K562 (cell line): Measurements from ENCODE around the gene ERAS. TPM values are rescaled to one million over a fixed set of nuclear protein-coding genes. Genes with fewer than 3 reads are reported as not detected.

Experiments
- ATF7 ChIP-seq: fragments of 450-650 bp; IDR thresholded peaks from 2 replicates; pipeline ENCODE4 v1.7.1; 2014; ENCODE audit warnings: mild to moderate bottlenecking, moderate library complexity
- CREBBP ChIP-seq: IDR thresholded peaks from one replicate; pipeline ENCODE4 v1.6.1; 2012; ENCODE audit warnings: low read depth, mild to moderate bottlenecking, control low read depth, inconsistent platforms, low read length
- CTCF ChIP-seq, 3 experiments: IDR thresholded peaks in 2 of 3; conservative IDR thresholded peaks in 1 of 3; 2 replicates each; pipeline ENCODE4 v1.5.1; 2011 to 2012; ENCODE audit warnings: low read length in 3 of 3, mild to moderate bottlenecking in 3 of 3, control low read depth in 2 of 3, improper control_type of control experiment in 1 of 3, inconsistent platforms in 1 of 3, low read depth in 1 of 3, mixed read lengths in 1 of 3, moderate library complexity in 1 of 3; ENCODE audit not compliant: insufficient read depth in 2 of 3
- ERF ChIP-seq: fragments of 450-650 bp; formaldehyde crosslinking; IDR thresholded peaks from 2 replicates; pipeline ENCODE4 v1.4.0; 2020; ENCODE audit warnings: mild to moderate bottlenecking, mixed read lengths
- FOXA1 ChIP-seq: fragments of 450-650 bp; IDR thresholded peaks from 2 replicates; pipeline ENCODE4 v1.6.1; 2016; ENCODE audit warnings: mild to moderate bottlenecking, borderline replicate concordance
- ILF3 ChIP-seq: fragments of 450-650 bp; IDR thresholded peaks from 2 replicates; pipeline ENCODE4 v1.6.1; 2018; ENCODE audit warnings: antibody characterized with exemption, mild to moderate bottlenecking, moderate library complexity, borderline replicate concordance
- KAT7 ChIP-seq: sonication (generic); formaldehyde crosslinking; IDR thresholded peaks from 2 replicates; pipeline ENCODE4 v1.8.0; 2022; ENCODE audit warnings: missing genetic modification reagents, mild to moderate bottlenecking, borderline replicate concordance
- LCOR ChIP-seq: sonication (generic); formaldehyde crosslinking; IDR thresholded peaks from 2 replicates; pipeline ENCODE4 v1.8.0; 2022; ENCODE audit warnings: mild to moderate bottlenecking, missing genetic modification reagents
- NCOA1 ChIP-seq: fragments of 450-650 bp; IDR thresholded peaks from 2 replicates; pipeline ENCODE4 v1.6.1; 2016; ENCODE audit warnings: low read depth
- PHB2 ChIP-seq: fragments of 450-650 bp; IDR thresholded peaks from 2 replicates; pipeline ENCODE4 v1.6.1; 2017; ENCODE audit warnings: low read depth
- RFX7 ChIP-seq: fragments of 250-450 bp; sonication (Bioruptor Pico); IDR thresholded peaks from 2 replicates; pipeline ENCODE4 v1.5.1; 2021; ENCODE audit warnings: mild to moderate bottlenecking
- RREB1 ChIP-seq: fragments of 250-450 bp; sonication (Bioruptor Pico); IDR thresholded peaks from 2 replicates; pipeline ENCODE4 v1.4.0; 2020
- SRSF7 ChIP-seq: fragments of 200-400 bp; formaldehyde crosslinking; optimal IDR thresholded peaks from 2 replicates; pipeline ENCODE3; 2017; ENCODE audit warnings: mild to moderate bottlenecking, low read depth, low read length
- TCF7L2 ChIP-seq: fragments of 150-350 bp; IDR thresholded peaks from 2 replicates; pipeline ENCODE4 v1.6.1; 2016; ENCODE audit warnings: low read depth, mild to moderate bottlenecking, low read length, moderate library complexity
- TOE1 ChIP-seq, 2 experiments: fragments of 450-650 bp in 1 of 2; sonication (generic) in 1 of 2; formaldehyde crosslinking in 1 of 2; IDR thresholded peaks; 2 replicates each; pipeline versions ENCODE4 v1.7.1 to v1.8.0; 2016 to 2022; ENCODE audit warnings: borderline replicate concordance in 2 of 2, mild to moderate bottlenecking in 2 of 2, antibody characterized with exemption in 1 of 2, inconsistent platforms in 1 of 2, low read depth in 1 of 2, missing genetic modification reagents in 1 of 2, moderate library complexity in 1 of 2
- ZBTB9 ChIP-seq: fragments of 450-650 bp; formaldehyde crosslinking; IDR thresholded peaks from 2 replicates; pipeline ENCODE4 v1.4.0; 2020; ENCODE audit warnings: mild to moderate bottlenecking, moderate library complexity
- ZEB2 ChIP-seq: fragments of 450-650 bp; IDR thresholded peaks from 2 replicates; pipeline ENCODE4 v1.6.1; 2016
- ZNF143 ChIP-seq: sonication (generic); formaldehyde crosslinking; IDR thresholded peaks from 2 replicates; pipeline ENCODE4 v1.9.0; 2022; ENCODE audit warnings: mild to moderate bottlenecking, missing genetic modification reagents
- ZNF165 ChIP-seq: fragments of 250-450 bp; sonication (Bioruptor Pico); IDR thresholded peaks from 2 replicates; pipeline ENCODE4 v1.4.0; 2020; ENCODE audit warnings: borderline replicate concordance
- ZNF316 ChIP-seq: fragments of 450-650 bp; IDR thresholded peaks from 2 replicates; pipeline ENCODE4 v1.6.1; 2016
- ZNF551 ChIP-seq: fragments of 250-450 bp; sonication (Bioruptor Pico); IDR thresholded peaks from 2 replicates; pipeline ENCODE4 v1.5.0; 2021; ENCODE audit warnings: mild to moderate bottlenecking, moderate library complexity
- ZNF707 ChIP-seq: fragments of 250-450 bp; sonication (Bioruptor Pico); conservative IDR thresholded peaks from 2 replicates; pipeline ENCODE4 v1.8.0; 2022; ENCODE audit warnings: inconsistent platforms, mild to moderate bottlenecking, moderate library complexity
- ZSCAN32 ChIP-seq: fragments of 450-650 bp; formaldehyde crosslinking; IDR thresholded peaks from 2 replicates; pipeline ENCODE4 v1.4.0; 2020; ENCODE audit warnings: mild to moderate bottlenecking, moderate library complexity
- polyA plus RNA-seq, 8 experiments: library from polyadenylated mRNA; depleted of rRNA in 4 of 8; stranded (reverse) in 5 of 8; unstranded in 3 of 8; fragments of >200 nt; fragmentation: Nextera tagmentation in 2 of 8; fragmentation: Illumina TruSeq in 1 of 8; extraction: Ambion mirVana in 2 of 8; extraction: Trizol in 1 of 8; gene quantifications; 2 replicates each; pipeline versions ENCODE4 v1.2.1 to v1.2.3, GENCODE V29; 2011 to 2014; ENCODE audit warnings: inconsistent platforms in 1 of 8, missing spikeins in 1 of 8
- total RNA-seq, 7 experiments: library from RNA; depleted of rRNA in 6 of 7; stranded (reverse); fragments of >200 nt in 6 of 7; fragmentation: Illumina TruSeq in 2 of 7; extraction: Trizol in 2 of 7; gene quantifications; 2 replicates each; pipeline versions ENCODE4 v1.2.1 to v1.2.3, GENCODE V29; 2011 to 2021; ENCODE audit warnings: low replicate concordance in 1 of 7

Gene ERAS
- total and polyA plus RNA-seq, 9 of the 15 experiments (the other 6 are each of a cell fraction or from before 2014, with no cell fraction given): 0.07 to 0.12 TPM; not detected in 7

- TF ChIP-seq ILF3: no peak
- no peak for TF ChIP-seq ZNF551 (CRISPR knock-in tag)
- no peak for TF ChIP-seq CTCF (IDR thresholded peaks at IDR 0.05 in 2 of 3, conservative IDR thresholded peaks at IDR 0.05 in 1 of 3; ENCODE audit: insufficient read depth in 2 of 3, low read depth in 1 of 3, low read length in 3 of 3)
- no peak for TF ChIP-seq ZBTB9 (CRISPR knock-in tag)
- no peak for TF ChIP-seq TCF7L2
- no peak for TF ChIP-seq KAT7 (CRISPR knock-in tag)
- no peak for TF ChIP-seq ZEB2
- no peak for TF ChIP-seq FOXA1
- TF ChIP-seq RFX7 (CRISPR knock-in tag): no peak
- peak; percentile 63 for TF ChIP-seq ZNF316
- TF ChIP-seq CREBBP: no peak
- TF ChIP-seq ERF: no peak
- TF ChIP-seq ZNF165 (CRISPR knock-in tag): no peak
- no peak for TF ChIP-seq ZNF707
- TF ChIP-seq LCOR (CRISPR knock-in tag): peak; percentile 89; the same call in 1 of the 2 replicates
- no peak for TF ChIP-seq ZNF143
- no peak for TF ChIP-seq SRSF7
- TF ChIP-seq RREB1 (CRISPR knock-in tag): no peak
- no peak for TF ChIP-seq ZSCAN32
- TF ChIP-seq PHB2: peak; percentile 82
- TF ChIP-seq NCOA1: peak; percentile 87
- TF ChIP-seq TOE1 (IDR thresholded peaks at IDR 0.05; ENCODE audit: borderline replicate concordance): no peak
- no peak for TF ChIP-seq TOE1 (CRISPR knock-in tag; IDR thresholded peaks at IDR 0.05; ENCODE audit: borderline replicate concordance, low read depth)
- TF ChIP-seq ATF7: 0 out of 2 replicates have a peak, but pooled peaks have one; percentile 58
Observed at GRCh38 chrX:48782795-48783194, 43.5 kb upstream of the ERAS start (continued).
